ENCODE measurements around the gene MAGI2. TPM values are rescaled to one million over a fixed set of nuclear protein-coding genes. Genes with fewer than 3 reads are reported as not detected.

MAGI2 gene
- total RNA-seq, 1 experiment from 2014 or later: 0.07 TPM

DNA sequence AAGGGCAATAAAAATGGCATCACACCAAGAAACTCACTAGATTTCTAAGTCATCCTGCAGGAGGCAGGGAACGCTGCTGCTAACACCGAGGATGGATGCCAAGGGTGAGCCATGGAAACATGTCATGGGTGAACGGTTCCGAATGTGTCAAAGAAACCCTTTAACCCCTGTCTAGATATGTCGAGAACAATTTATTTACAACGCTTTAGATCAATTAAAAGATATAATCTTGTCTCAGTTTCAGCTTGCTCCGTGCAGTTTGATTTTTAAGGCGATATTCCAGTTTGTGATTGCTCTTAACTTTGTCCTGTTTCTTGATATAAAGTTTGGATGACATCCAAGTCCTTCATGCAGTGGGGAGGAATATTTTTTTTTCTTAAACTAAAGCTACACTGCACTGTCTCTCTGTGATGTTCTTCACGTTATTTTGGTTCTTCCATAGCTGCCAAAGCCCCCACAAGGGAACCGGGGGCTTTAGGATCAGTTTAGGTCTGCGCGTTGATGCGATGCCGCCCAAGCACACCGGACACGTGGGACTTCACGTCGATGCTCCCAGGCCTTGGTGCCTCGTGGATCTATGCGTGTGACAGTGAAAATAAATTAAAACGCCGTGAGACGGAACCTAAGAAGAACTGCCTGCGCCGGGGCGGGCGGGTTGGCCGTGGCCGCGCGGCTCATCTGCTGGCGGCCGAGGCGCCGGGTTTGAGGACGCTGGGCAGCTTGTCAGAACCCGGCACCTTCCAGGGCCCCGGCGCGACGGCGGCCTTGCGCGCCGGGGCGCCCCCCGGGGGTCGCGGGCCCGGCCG lies 1434.6 kb downstream of the MAGI2 start:
- H3K27me3 Mint-ChIP-seq (ENCODE audit: insufficient read depth, unreplicated experiment): peaks cover 31% of the 10 kb centered on the region
- DNase-seq (ENCODE audit: unreplicated experiment): no peak
- CTCF ChIA-PET: interaction anchor here (0.6 to 1.0 kb wide), 4 partner anchors 9 to 495 kb away, joined by 3 to 5 read pairs (median 3); no protein-coding TSS in a partner anchor
- H3K9me3 Mint-ChIP-seq (ENCODE audit: unreplicated experiment): no peaks in the 10 kb centered on the region
- peak overlapping the region; percentile 61 for H3K4me3 Mint-ChIP-seq (ENCODE audit: unreplicated experiment)
- BruUV-seq (replicated peaks): no TSS peak
- intact Hi-C loops (cut with micrococcal nuclease): loop anchor here (5.0 kb wide), 1 partner anchor 77 kb away; no protein-coding TSS in a partner anchor
- H3K27ac Mint-ChIP-seq (ENCODE audit: low read depth, unreplicated experiment): no peak overlapping the region
- no peaks in the 10 kb centered on the region for H3K36me3 Mint-ChIP-seq (ENCODE audit: insufficient read depth, unreplicated experiment)
- peaks cover 5% of the 10 kb centered on the region for H3K4me1 Mint-ChIP-seq (ENCODE audit: insufficient read depth, unreplicated experiment)
- TF ChIP-seq, protein P1, sequence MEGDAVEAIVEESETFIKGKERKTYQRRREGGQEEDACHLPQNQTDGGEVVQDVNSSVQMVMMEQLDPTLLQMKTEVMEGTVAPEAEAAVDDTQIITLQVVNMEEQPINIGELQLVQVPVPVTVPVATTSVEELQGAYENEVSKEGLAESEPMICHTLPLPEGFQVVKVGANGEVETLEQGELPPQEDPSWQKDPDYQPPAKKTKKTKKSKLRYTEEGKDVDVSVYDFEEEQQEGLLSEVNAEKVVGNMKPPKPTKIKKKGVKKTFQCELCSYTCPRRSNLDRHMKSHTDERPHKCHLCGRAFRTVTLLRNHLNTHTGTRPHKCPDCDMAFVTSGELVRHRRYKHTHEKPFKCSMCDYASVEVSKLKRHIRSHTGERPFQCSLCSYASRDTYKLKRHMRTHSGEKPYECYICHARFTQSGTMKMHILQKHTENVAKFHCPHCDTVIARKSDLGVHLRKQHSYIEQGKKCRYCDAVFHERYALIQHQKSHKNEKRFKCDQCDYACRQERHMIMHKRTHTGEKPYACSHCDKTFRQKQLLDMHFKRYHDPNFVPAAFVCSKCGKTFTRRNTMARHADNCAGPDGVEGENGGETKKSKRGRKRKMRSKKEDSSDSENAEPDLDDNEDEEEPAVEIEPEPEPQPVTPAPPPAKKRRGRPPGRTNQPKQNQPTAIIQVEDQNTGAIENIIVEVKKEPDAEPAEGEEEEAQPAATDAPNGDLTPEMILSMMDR (IDR thresholded peaks at IDR 0.05; ENCODE audit: unreplicated experiment): no peak
- POLR2A ChIA-PET: no interaction called here

DNA sequence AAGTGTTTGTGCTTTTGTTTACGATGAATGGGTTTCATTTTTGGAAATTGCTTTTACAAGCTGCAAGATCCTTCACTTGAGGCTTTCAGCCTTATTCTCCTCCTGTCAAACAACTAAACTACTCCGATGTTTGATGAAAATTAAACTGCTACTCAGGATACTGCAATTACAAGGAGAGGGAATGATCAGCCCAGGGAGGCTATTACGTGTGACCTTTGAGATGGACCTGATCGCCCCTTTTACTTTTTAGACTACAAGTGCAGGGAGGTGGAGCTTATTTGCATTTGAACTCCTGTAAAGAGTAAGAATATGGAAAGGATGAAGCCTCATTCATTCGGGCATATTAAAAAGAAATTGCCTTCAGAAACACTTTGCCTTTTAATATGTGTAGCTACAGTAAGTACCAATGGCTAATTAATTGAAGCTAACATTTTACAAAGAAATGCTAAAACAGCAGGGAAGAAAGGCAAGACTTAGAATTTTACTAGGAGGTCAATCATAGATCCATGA lies 1435.8 kb downstream of the MAGI2 start:
- CTCF ChIA-PET: no interaction called here
- H3K27ac Mint-ChIP-seq (ENCODE audit: low read depth, unreplicated experiment): no peak overlapping the region
- POLR2A ChIA-PET: no interaction called here
- DNase-seq (ENCODE audit: unreplicated experiment): no peak
- peaks cover 5% of the 10 kb centered on the region for H3K4me1 Mint-ChIP-seq (ENCODE audit: insufficient read depth, unreplicated experiment)
- TF ChIP-seq, protein P1 (IDR thresholded peaks at IDR 0.05; ENCODE audit: unreplicated experiment): no peak
- BruUV-seq (replicated peaks): no TSS peak
- peaks cover 37% of the 10 kb centered on the region for H3K27me3 Mint-ChIP-seq (ENCODE audit: insufficient read depth, unreplicated experiment)
- H3K9me3 Mint-ChIP-seq (ENCODE audit: unreplicated experiment): no peaks in the 10 kb centered on the region
- intact Hi-C loops (cut with micrococcal nuclease): loop anchor here (5.0 kb wide), 1 partner anchor 75 kb away; no protein-coding TSS in a partner anchor
- H3K4me3 Mint-ChIP-seq (ENCODE audit: unreplicated experiment): no peak overlapping the region
- no peaks in the 10 kb centered on the region for H3K36me3 Mint-ChIP-seq (ENCODE audit: insufficient read depth, unreplicated experiment)

DNA sequence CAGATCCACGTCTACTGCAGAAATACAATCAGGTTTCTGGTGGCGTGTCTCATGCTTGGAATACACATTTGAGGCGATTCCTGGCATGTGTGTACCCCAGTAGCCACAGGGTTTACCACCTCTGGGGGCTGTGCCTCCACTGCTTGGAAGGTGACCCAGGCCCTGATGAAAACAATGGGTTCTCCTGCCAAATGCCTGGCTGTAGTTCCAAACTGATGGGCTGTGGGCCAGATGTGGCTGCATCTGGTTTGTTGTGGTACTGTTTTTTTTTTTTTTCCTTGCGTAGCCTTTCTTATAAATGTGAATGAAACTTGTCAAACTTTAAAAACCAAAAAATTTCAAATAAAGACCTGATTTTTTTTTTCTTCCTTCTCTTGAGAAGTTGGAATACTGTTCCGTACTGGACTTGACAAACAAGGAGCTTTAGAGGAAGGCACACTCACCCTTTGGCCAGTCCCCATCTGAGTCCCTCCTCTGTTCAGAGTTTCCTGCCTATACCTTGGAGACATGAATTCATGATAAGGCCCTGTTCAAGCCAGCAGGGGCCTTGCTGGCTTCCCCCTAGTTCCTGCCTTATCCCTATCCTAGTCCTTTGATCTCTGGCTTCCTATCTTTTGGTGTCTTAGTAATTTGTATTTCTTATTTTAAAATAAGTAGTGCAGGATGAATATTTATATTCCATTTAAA lies 1437.8 kb downstream of the MAGI2 start:
- Mint-ChIP-seq H3K27ac (ENCODE audit: low read depth, unreplicated experiment) (no peak overlapping the region), H3K36me3 (ENCODE audit: insufficient read depth, unreplicated experiment) (no peaks in the 10 kb centered on the region), H3K27me3 (ENCODE audit: insufficient read depth, unreplicated experiment) (peaks cover 44% of the 10 kb centered on the region), H3K4me1 (ENCODE audit: insufficient read depth, unreplicated experiment) (peaks cover 10% of the 10 kb centered on the region), H3K9me3 (ENCODE audit: unreplicated experiment) (no peaks in the 10 kb centered on the region), H3K4me3 (ENCODE audit: unreplicated experiment) (no peak overlapping the region)
- POLR2A ChIA-PET: no interaction called here
- TF ChIP-seq, protein P1 (IDR thresholded peaks at IDR 0.05; ENCODE audit: unreplicated experiment): no peak
- no peak for DNase-seq (ENCODE audit: unreplicated experiment)
- intact Hi-C loops (cut with micrococcal nuclease): loop anchor here (5.0 kb wide), 1 partner anchor 73 kb away; no protein-coding TSS in a partner anchor
- CTCF ChIA-PET: interaction anchor here (0.6 kb wide), 1 partner anchor 52 kb away, joined by 4 read pairs; no protein-coding TSS in a partner anchor
- BruUV-seq (replicated peaks): no TSS peak

DNA sequence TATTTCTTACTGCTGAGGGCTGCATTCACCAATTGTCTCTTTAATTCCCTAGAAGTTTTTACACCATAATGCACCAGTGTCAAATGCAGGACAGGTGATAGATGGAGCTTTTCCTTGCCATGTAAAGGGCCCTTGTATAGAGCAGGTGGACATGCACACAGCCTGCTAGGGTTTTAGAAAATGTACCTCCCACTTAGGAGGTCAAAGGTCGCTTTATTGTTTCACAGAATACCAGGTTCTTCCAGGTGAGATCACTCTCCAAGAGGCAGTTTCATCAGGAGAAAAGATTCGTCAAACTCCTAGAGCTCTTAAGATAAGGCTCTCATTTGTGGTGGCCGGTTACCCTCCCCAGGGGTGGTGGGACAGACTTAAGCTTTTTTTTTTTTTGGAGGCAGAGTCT lies 1439.1 kb downstream of the MAGI2 start:
- peaks cover 44% of the 10 kb centered on the region for H3K27me3 Mint-ChIP-seq (ENCODE audit: insufficient read depth, unreplicated experiment)
- no peak for DNase-seq (ENCODE audit: unreplicated experiment)
- peaks cover 5% of the 10 kb centered on the region for H3K4me1 Mint-ChIP-seq (ENCODE audit: insufficient read depth, unreplicated experiment)
- TF ChIP-seq, protein P1 (IDR thresholded peaks at IDR 0.05; ENCODE audit: unreplicated experiment): no peak
- no peaks in the 10 kb centered on the region for H3K36me3 Mint-ChIP-seq (ENCODE audit: insufficient read depth, unreplicated experiment)
- no TSS peak for BruUV-seq (replicated peaks)
- intact Hi-C loops (cut with micrococcal nuclease): no loop called here
- no peak overlapping the region for H3K27ac Mint-ChIP-seq (ENCODE audit: low read depth, unreplicated experiment)
- no peak overlapping the region for H3K4me3 Mint-ChIP-seq (ENCODE audit: unreplicated experiment)
- ChIA-PET CTCF (no interaction called here), POLR2A (no interaction called here)
- no peaks in the 10 kb centered on the region for H3K9me3 Mint-ChIP-seq (ENCODE audit: unreplicated experiment)

Data from MCF 10A (cell line).